MM.1S (cell line): ENCODE measurements around the gene CEP85.

Source experiments
- DNase-seq: peaks from one replicate; pipeline ENCODE4 v3.0.0-alpha.2; 2015
- H2AFZ ChIP-seq: fragments of 300-600 bp; sonication (generic); 2 replicates; pipeline ENCODE4 v1.6.0; 2016; ENCODE audit warnings: antibody characterized with exemption, low read length
- H3F3A ChIP-seq: fragments of 300-600 bp; sonication (generic); 2 replicates; pipeline ENCODE4 v1.6.1; 2016; ENCODE audit warnings: mild to moderate bottlenecking, antibody characterized with exemption, low read length, moderate library complexity, mixed read lengths; ENCODE audit not compliant: insufficient read depth
- H3K27ac ChIP-seq: fragments of 300-600 bp; sonication (generic); 2 replicates; pipeline ENCODE4 v1.5.1; 2016; ENCODE audit warnings: mild to moderate bottlenecking, low read length
- H3K27me3 ChIP-seq: fragments of 300-600 bp; sonication (generic); replicated peaks from 2 replicates; pipeline ENCODE4 v1.6.0; 2016; ENCODE audit warnings: low read length; ENCODE audit not compliant: insufficient read depth
- H3K36me3 ChIP-seq: fragments of 300-600 bp; sonication (generic); replicated peaks from 2 replicates; pipeline ENCODE4 v1.6.1; 2016; ENCODE audit warnings: mild to moderate bottlenecking, low read length, mixed read lengths; ENCODE audit not compliant: insufficient read depth
- H3K4me1 ChIP-seq: fragments of 300-600 bp; sonication (generic); 2 replicates; pipeline ENCODE4 v1.6.1; 2016; ENCODE audit warnings: low read length, mixed read lengths
- H3K4me2 ChIP-seq: fragments of 300-600 bp; sonication (generic); 2 replicates; pipeline ENCODE4 v1.6.0; 2016; ENCODE audit warnings: low read depth, low read length
- H3K4me3 ChIP-seq: fragments of 300-600 bp; sonication (generic); 2 replicates; pipeline ENCODE4 v1.5.1; 2016; ENCODE audit warnings: low read length, mixed read lengths
- H3K79me2 ChIP-seq: fragments of 300-600 bp; sonication (generic); 2 replicates; pipeline ENCODE4 v1.6.1; 2016; ENCODE audit warnings: mixed run types, low read length, mixed read lengths
- H3K9ac ChIP-seq: fragments of 300-600 bp; sonication (generic); 2 replicates; pipeline ENCODE4 v1.6.1; 2016; ENCODE audit warnings: low read length, mixed read lengths
- H3K9me2 ChIP-seq: fragments of 300-600 bp; sonication (generic); replicated peaks from 2 replicates; pipeline ENCODE4 v1.6.1; 2016; ENCODE audit warnings: mild to moderate bottlenecking, low read length, mixed read lengths; ENCODE audit not compliant: insufficient read depth
- H3K9me3 ChIP-seq: fragments of 300-600 bp; sonication (generic); replicated peaks from 2 replicates; pipeline ENCODE4 v1.6.1; 2016; ENCODE audit warnings: mild to moderate bottlenecking, low read length, mixed read lengths; ENCODE audit not compliant: insufficient read depth
- H4K20me1 ChIP-seq: fragments of 300-600 bp; sonication (generic); 2 replicates; pipeline ENCODE4 v1.6.1; 2016; ENCODE audit warnings: mild to moderate bottlenecking, low read length, moderate library complexity, mixed read lengths; ENCODE audit not compliant: insufficient read depth
- EZH2 ChIP-seq: fragments of 300-600 bp; sonication (generic); optimal IDR thresholded peaks from 2 replicates; pipeline ENCODE3; 2017; ENCODE audit warnings: low read depth, mild to moderate bottlenecking, antibody characterized with exemption, low read length, mixed read lengths
- EZH2phosphoT487 ChIP-seq: fragments of 300-600 bp; sonication (generic); IDR thresholded peaks from 2 replicates; pipeline ENCODE4 v1.6.1; 2018; ENCODE audit warnings: antibody characterized with exemption, low read length
- TF ChIP-seq, protein P1 (sequence below): fragments of 300-600 bp; sonication (generic); IDR thresholded peaks from 2 replicates; pipeline ENCODE4 v1.5.1; 2016; ENCODE audit warnings: antibody characterized with exemption, low read length, mixed read lengths

CEP85 gene

DNA sequence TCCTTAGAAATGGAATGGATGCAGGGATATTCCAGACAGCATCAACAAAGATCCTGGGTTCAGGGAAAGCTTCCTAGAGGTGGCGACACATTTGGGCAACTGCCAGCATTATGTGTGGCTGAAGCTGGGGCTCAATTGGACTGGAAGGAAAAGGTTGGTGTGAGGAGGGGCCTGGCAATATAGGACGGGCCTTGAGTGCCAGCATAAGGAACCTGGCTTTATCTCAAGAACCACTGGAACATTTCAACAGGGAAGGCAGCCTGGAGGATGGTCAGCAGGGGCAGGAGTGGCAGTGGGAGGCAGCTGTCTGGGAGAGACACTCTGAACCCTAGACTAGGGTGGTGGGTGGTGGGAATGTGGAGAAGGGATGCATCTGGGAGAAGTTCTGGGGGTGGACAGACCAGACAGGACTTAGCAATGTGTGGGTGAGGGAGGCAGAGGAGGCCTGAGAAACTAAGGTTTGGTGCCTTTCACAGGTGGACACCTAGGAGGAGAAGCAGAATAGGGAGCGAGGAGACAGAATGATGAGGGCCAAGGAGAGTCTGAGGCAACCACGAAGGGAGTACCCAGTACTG lies 49.4 kb downstream of the CEP85 start:
- Histone ChIP-seq H3K36me3 (no peaks in the 10 kb centered on the region), H4K20me1 (no peaks in the 10 kb centered on the region), H3K4me1 (peaks cover 25% of the 10 kb centered on the region), H3K9me3 (no peaks in the 10 kb centered on the region), H3K9me2 (no peaks in the 10 kb centered on the region), H2AFZ (no peak overlapping the region), H3K27ac (no peak overlapping the region), H3K9ac (no peak overlapping the region), H3K27me3 (no peaks in the 10 kb centered on the region), H3K4me2 (no peak overlapping the region), H3F3A (peaks cover 23% of the 10 kb centered on the region), H3K79me2 (peaks cover 25% of the 10 kb centered on the region), H3K4me3 (no peak overlapping the region)
- no peak for DNase-seq
- TF ChIP-seq, protein P1, sequence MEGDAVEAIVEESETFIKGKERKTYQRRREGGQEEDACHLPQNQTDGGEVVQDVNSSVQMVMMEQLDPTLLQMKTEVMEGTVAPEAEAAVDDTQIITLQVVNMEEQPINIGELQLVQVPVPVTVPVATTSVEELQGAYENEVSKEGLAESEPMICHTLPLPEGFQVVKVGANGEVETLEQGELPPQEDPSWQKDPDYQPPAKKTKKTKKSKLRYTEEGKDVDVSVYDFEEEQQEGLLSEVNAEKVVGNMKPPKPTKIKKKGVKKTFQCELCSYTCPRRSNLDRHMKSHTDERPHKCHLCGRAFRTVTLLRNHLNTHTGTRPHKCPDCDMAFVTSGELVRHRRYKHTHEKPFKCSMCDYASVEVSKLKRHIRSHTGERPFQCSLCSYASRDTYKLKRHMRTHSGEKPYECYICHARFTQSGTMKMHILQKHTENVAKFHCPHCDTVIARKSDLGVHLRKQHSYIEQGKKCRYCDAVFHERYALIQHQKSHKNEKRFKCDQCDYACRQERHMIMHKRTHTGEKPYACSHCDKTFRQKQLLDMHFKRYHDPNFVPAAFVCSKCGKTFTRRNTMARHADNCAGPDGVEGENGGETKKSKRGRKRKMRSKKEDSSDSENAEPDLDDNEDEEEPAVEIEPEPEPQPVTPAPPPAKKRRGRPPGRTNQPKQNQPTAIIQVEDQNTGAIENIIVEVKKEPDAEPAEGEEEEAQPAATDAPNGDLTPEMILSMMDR, result no peak

DNA sequence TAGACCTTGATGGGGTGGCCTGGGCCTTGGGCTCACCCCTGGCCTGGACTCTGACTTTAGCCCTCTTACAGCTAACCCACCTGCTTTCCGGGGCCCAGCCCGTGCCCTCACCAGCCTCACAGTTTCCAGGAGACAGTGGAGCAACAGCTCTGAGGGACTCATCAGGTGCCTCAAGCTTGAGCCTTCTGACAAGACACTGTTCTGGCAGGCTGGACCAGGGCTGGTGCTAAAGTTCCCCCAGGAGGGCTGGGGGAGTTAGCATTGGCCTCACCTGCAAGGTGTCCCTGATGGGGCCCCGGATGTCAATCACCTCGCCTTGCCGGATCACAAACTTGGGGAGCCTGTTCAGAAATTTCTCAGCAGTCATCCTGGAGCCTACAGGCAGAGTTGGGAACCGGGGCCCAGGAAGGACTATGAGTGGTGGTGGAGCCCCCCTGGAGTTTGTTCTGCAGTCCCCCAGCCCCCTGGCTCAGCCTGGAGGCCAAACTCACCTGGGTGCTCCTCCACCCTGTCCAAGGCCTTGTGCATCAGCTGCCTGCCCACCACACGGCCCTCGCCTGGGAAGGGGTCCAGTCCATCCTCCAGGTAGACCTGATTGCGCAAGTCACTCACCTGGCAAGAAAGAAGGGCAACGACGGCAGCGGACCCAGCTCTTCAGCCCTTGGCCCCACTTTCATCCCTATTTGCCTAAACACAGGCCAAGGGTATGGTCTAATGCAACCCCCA lies 50.0 kb downstream of the CEP85 start:
- no peak overlapping the region for H3K27ac ChIP-seq
- no peak for DNase-seq

DNA sequence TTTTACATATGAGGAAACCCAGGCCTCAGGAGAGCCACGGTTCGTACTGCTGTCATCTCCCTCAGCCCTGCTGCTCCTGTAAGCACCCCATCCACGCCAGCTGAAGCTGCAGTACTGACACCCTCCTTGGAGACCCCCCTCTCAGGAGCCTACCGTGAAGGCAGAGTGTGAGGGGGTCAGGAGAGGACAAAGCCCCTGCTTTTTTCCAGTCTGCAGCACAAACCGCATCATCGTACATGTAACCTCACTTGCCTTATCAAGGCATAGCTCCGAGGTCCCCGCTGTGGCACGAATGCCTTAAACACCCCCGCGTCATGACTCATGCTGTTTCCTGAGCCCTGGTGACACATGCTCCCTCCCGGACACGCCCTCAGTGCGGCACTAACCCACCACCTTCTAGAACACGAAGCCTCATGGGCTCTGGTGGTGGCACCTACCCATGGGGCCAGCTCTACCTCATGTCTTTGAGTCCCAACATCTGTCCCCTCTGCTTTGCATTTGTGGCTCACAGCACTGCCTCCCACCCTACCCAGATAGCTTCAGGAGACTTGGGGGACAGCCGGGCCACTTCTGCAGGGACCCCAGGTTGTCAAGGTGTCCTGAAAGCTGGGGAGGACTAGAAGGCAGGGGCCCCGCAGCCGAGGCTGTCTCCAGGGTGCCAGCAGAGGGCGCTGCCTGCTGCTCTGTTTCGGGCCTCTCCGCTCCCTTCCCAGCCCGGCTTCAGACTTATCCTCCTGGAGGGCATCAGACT lies 50.8 kb downstream of the CEP85 start:
- DNase-seq, result no peak
- no peaks in the 10 kb centered on the region for H3K27me3 ChIP-seq
- H2AFZ ChIP-seq, result no peak overlapping the region
- H3K27ac ChIP-seq, result no peak overlapping the region
- no peak overlapping the region for H3K9ac ChIP-seq
- peaks cover 20% of the 10 kb centered on the region for H3K79me2 ChIP-seq
- H3F3A ChIP-seq, result peaks cover 16% of the 10 kb centered on the region
- H3K4me1 ChIP-seq, result peaks cover 30% of the 10 kb centered on the region
- no peaks in the 10 kb centered on the region for H3K9me2 ChIP-seq
- H4K20me1 ChIP-seq, result no peaks in the 10 kb centered on the region
- no peak overlapping the region for H3K4me2 ChIP-seq
- H3K9me3 ChIP-seq, result no peaks in the 10 kb centered on the region
- no peaks in the 10 kb centered on the region for H3K36me3 ChIP-seq
- no peak for TF ChIP-seq EZH2
- TF ChIP-seq, protein P1, result peak; percentile 82
- TF ChIP-seq EZH2phosphoT487, result no peak
- H3K4me3 ChIP-seq, result no peak overlapping the region

More for the DNA sequence above, 50.0 kb downstream of the CEP85 start:
- Histone ChIP-seq H3K79me2 (peaks cover 25% of the 10 kb centered on the region), H3K4me1 (peaks cover 27% of the 10 kb centered on the region), H2AFZ (no peak overlapping the region), H3K9me2 (no peaks in the 10 kb centered on the region), H3K9ac (no peak overlapping the region), H3K4me3 (no peak overlapping the region), H3K36me3 (no peaks in the 10 kb centered on the region), H3F3A (peaks cover 20% of the 10 kb centered on the region), H3K9me3 (no peaks in the 10 kb centered on the region), H3K4me2 (no peak overlapping the region), H3K27me3 (no peaks in the 10 kb centered on the region), H4K20me1 (no peaks in the 10 kb centered on the region)
- TF ChIP-seq EZH2 (no peak), EZH2phosphoT487 (no peak)
- TF ChIP-seq, protein P1, result no peak
